Epithelial cell of prostate (primary cell): Measurements from ENCODE around the gene RGS17.
A peak's percentile ranks its signal among the peaks of the same experiment; 100 is the strongest.
"Not testable (repeated sequence)": the region's sequence is repeated elsewhere in the genome, so short reads cannot be mapped to it uniquely, and the experiment has no call there.

Experiments
- DNase-seq: peaks from one replicate; pipeline ENCODE4 v3.0.0-alpha.2; 2011; ENCODE audit warnings: low read depth, low spot score
- H3K27ac ChIP-seq: fragments of 450-650 bp; 2 replicates; pipeline ENCODE4 v1.5.1; 2017; ENCODE audit warnings: mild to moderate bottlenecking

RGS17 gene

DNA sequence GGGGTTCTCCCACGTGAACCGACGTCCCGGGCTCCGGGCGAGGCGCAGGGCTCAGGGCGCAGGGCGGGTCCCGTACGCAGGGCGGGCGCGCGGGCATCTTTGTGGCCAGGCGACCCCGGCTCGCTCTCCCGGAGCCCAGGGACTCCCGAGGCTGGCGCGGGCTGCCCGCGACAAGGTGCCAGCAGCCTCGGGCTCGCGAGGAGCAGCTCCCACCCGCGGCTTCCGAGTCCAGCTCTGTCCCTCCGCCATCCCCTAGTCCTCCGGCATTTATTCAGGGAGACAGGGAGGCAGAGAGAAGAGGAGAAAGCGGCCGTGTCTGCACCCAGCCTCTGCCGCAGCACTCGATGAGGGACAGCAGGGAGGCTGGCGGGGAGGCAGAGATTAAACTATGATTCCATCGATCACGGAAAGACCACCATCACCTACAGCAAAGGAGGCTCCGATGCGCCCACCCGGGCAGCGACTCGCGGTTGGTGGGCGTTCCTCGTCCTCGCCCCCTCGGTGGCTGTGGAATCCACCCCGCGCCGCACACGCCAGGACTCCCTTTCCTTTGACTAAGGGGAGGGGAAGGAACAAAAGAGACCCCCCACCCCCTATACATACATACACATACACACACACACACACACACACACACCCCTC is 1.1 kb downstream of the RGS17 start:
- no peak for DNase-seq
- H3K27ac ChIP-seq, result no peak overlapping the region

- DNase-seq, result no peak
- H3K27ac ChIP-seq, result peak overlapping the region; percentile 43
Measured at GRCh38 chr6:153126218-153126617, 4.9 kb downstream of the RGS17 start.

DNA sequence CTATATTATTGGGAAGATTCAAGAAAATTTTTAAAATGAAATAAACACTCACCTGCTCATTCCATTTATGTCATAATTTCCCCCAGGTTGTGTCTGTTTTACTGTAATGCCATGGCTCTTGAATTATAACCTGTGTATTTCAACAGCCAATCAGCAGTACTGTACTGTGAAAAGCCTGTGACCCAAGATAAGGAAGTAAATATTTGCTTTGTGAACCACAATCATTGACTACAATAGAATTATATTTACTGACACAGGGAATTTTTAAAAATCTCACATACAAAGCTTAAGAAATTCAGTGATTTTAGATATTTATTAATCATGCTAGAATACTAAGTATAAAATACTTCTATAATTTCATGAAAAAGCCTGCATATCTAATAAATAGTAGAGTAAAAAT is 6.0 kb downstream of the RGS17 start:
- no peak for DNase-seq
- H3K27ac ChIP-seq, result peak overlapping the region; percentile 43

- H3K27ac ChIP-seq, result no peak overlapping the region
- DNase-seq, result no peak
Measured at GRCh38 chr6:153123801-153124200, 7.3 kb downstream of the RGS17 start.

DNA sequence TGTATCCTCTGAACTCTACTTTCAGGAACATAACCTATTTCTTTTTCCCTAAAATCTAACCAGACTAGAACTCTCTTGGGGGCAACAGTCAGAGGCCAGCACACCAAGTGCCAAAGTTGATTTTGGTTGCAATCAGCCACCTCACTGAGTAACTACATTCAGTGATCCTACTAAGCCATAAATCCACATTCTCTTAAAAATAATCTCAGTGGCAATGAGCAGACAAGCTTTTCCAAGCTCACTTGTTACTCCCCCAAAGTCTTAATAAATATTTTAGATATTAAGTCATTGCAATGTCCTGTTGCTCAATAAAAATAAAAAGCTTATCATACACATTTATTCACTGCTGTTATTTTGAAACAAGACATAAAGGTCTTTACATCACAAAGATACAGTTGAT is 9.8 kb downstream of the RGS17 start:
- H3K27ac ChIP-seq, result no peak overlapping the region
- DNase-seq, result no peak

DNA sequence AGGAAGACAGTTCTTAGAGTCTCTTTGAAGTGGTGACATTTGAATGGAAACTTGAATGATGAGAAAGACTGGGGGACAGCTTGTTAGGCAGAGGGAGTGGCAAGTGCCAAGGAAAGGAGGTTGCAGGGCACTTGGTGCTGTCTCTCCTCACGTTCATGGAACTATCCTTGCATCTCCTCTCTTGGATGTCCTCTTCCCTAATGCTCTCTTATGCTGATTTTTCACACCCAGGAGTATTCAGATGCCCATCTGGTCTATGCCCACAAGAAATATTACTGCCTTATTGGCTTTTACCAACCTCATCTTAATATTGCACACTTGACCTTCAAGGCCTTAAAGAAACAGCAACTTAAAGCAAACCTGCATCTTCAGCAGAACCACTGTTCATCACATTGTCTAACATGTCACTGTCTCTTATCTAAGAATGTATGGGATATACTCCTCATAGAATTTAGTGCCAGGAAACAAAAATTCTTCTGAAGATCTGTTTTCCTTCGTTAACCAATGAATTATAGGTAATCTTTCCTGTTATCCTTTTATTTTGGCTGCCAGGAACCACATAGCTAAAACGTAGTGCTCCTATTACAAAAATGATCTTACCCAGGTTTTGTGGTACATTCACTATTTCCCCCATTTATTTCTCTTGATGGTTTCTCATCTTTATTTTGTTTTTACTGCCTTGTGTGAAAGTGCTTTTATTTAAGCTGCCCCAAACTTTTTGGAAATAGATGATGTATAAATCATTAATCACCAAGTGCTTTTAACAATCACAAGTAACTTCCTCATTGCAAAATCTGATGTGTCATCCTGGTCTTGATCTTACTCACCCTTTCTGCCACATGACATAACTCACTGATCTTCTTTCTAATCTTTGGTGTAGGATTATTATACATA is 12.8 kb downstream of the RGS17 start:
- DNase-seq, result peak; percentile 72

DNA sequence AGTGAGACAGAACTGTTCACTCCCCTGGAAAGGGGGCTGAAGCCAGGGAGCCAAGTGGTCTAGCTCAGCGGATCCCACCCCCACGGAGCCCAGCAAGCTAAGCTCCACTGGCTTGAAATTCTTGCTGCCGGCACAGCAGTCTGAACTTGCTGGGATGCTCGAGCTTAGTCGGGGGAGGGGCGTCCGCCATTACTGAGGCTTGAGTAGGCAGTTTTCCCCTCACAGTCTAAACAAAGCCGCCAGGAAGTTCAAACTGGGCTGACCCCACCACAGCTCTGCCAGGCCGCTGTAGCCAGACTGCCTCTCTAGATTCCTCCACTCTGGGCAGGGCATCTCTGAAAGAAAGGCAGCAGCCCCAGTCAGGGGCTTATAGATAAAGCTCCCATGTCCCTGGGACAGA is 20.0 kb downstream of the RGS17 start:
- H3K27ac ChIP-seq, DNase-seq: not testable (repeated sequence)

More for the DNA sequence above, 12.8 kb downstream of the RGS17 start:
- H3K27ac ChIP-seq, result peak overlapping the region; percentile 82

DNA sequence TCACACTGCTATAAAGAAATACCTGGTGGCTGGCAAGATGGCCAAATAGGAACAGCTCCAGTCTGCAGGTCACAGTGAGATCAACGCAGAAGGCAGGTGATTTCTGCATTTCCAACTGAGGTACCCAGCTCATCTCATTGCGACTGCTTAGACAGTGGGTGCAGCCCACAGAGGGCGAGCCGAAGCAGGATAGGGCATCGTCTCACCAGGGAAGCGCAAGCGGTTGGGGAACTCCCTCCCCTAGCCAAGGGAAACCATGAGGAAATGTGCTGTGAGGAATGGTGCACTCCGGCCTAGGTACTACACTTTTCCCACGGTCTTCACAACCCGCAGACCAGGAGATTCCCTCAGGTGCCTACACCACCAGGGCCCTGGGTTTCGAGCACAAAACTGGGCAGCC is 20.5 kb downstream of the RGS17 start:
- DNase-seq, H3K27ac ChIP-seq: not testable (repeated sequence)

DNA sequence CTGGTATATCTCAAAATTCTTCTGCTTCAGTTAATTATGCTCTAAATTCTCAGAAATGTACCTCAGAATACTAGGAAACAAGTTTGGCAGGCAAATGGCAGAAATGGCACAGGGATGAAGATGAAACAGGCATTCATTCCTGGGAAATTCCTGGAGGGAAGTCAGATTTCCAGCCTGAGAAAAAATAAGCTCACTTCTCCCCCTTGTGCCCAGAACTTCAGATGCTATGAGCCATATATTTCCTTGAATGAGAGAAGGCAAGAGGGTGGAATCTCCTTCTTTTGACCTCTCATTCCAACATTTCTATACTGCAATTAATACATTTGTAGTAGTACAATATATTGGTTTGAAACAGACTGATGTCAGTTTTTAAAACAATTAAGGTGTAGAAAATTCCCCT is 22.8 kb downstream of the RGS17 start:
- no peak for DNase-seq
- H3K27ac ChIP-seq, result no peak overlapping the region

DNA sequence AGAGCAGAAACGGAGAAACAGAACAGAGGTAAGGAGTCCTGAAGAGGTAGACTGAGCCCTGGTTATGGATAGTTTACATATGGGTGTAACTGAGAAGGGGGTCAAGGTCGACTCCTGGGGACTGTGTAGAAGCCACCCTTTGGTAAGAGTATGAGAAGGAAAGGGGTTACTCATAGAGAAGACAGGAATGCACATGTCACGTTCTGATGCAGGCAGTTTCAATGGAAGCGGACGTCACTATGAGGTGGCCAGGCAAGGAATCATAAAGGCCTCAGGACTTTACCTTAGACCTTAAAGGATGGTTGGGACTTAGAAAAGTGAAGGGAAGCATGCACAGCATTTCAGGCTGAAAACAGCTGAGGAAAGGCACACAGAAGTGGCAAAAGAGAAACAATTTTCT is 25.1 kb downstream of the RGS17 start:
- no peak for DNase-seq
- H3K27ac ChIP-seq, result no peak overlapping the region

GRCh38 chr6:153104220-153104619 is 26.9 kb downstream of the RGS17 start:
- no peak overlapping the region for H3K27ac ChIP-seq
- no peak for DNase-seq

- H3K27ac ChIP-seq, result no peak overlapping the region
- no peak for DNase-seq
Measured at GRCh38 chr6:153103319-153103655, 27.8 kb downstream of the RGS17 start.

- DNase-seq, result no peak
- H3K27ac ChIP-seq, result no peak overlapping the region
Measured at GRCh38 chr6:153102605-153103318, 28.3 kb downstream of the RGS17 start.

DNA sequence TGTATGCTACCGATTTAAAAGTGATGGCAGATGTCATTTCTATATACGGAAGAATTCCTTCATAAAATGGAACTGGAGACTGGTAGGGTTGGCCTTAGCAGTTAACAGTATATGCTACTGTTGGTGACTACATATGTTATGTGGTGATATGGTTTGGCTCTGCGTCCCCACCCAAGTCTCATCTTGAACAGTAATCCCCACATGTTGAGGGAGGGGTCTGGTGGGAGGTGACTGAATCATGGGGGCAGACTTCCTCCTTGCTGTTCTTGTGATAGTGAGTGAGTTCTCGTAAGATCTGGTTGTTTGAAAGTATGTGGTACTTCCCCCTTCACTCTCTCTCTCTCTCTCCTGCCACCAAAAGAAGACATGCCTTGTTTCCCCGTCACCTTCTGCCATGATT is 29.6 kb downstream of the RGS17 start:
- no peak overlapping the region for H3K27ac ChIP-seq
- DNase-seq, result no peak

DNA sequence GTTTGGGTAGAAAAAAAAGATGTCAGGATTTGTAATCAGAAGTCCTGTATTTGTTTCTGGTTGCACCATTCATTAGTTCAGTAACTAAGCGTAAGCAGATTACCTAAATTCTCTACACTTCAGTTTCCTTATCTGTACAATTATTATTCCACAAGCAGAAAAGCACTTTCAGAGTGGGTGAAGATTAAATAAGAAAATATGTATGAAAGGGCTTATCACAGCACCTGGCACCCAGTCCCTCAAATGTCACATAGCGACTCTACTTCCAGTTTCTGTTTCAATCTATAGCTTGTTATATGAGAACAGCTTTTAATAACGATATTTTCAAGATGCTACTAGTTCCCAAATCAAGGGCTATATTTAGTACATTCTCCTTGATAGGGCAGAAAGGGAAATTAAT is 31.4 kb downstream of the RGS17 start:
- no peak for DNase-seq
- H3K27ac ChIP-seq, result no peak overlapping the region

DNA sequence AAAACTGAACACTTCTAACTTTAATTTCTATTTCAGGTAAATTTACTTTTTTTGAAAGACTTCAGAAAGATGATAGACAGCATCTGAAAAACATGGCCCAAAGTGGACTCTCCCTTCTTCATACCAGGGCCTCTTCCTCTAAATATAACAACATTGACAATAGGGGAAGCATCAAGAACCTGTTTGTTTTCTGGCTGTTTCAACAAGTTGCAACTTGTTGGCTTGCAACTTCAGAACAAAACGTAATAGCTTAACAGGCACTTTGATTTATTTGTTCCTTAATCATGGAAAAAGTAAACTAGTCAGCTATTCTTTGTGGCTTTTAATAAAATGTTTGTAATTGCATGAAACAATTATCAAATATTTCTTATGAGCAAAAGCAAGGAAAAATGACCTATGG is 34.3 kb downstream of the RGS17 start:
- DNase-seq, result peak; percentile 79
- peak overlapping the region; percentile 1 for H3K27ac ChIP-seq

GRCh38 chr6:153096031-153096430 is 35.1 kb downstream of the RGS17 start:
- no peak for DNase-seq
- no peak overlapping the region for H3K27ac ChIP-seq

DNA sequence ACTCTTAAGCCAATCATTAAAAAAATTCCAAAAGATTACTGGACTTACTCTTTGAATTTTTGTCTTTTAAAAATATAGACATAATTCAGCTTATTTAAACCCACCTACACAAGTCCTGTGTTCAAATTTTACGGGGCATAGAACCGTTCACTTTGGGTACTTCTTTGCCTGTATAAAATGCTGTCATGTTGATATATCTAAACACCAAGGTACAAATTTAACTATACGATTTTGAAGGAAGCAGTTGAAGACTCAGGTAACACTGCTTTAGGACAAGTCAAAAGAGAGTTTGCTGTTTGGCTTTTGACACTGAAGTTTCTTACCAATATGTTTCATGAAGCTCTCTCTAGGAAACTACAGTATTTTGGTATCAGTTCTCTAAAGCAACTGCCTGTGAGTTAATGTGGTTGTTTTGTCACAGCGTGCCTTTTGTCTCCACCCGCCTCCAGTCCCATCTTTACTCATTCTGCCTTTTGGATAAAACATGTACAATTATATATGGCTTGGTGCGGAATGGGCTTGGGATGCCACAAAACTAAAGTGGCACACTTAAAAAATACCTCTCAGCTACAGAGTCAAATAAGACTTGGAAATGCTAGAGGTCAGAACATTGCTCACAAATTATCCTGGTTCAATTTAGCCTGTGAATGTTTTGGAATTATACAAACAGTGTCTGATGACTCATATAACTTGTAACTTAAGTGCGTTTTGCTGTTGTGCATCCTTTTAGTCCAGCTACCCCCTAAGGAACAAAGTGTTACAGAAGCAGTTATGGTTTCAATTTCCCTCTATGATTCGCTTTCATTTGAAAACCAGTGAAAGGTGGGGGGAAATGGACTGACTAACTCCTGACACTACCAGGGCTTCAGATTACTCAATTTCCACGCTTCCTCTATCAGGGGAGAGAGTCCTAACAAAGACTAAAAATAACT is 38.7 kb downstream of the RGS17 start:
- DNase-seq, result peak; percentile 33
- H3K27ac ChIP-seq, result peak overlapping the region; percentile 87

DNA sequence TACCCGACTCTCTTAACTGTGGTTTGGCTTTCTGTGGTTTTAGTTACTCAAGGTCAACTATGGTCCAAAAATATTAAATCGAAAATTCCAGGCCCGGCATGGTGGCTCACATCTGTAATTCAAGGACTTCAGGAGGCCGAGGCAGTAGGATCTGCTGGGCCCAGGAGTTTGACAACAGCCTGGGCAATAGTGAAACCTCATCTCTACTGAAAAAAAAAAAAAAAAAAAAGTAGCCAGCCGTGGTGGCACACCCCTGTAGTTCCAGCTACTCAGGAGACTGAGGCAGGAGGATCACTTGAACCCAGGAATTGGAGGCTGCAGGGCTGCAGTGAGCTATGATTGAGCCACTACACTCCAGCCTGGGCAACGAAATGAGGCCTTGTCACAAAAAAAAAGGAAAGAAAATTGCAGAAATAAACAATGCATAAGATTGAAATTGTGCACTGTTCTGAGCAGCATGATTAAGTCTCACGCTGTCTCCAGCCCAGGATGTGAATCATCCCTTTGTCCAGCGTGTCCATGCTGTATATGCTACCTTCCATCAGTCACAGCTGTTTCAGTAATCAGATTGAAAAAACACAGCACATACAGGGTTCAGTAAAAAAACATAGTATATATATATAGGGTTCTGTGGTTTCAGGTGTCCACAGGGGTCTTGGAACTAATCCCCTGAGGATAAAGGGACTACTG is 40.7 kb downstream of the RGS17 start:
- peak overlapping the region; percentile 87 for H3K27ac ChIP-seq
- peak; percentile 66 for DNase-seq

GRCh38 chr6:153088796-153089195 is 42.3 kb downstream of the RGS17 start:
- no peak for DNase-seq
- no peak overlapping the region for H3K27ac ChIP-seq
